Tibial artery (tissue), 4 donors: Measurements from ENCODE around the gene ARHGAP19.

Source experiments
- DNase-seq, 2 donors: peaks; one replicate each; pipeline ENCODE4 v3.0.0-alpha.2; 2019
- H3K27ac ChIP-seq, 2 donors: fragments of 200-600 bp; sonication (generic) in 1 of 2; 1 replicate in 1 of 2; 2 replicates in 1 of 2; pipeline ENCODE4 v1.5.1; 2018 to 2019; ENCODE audit warnings: mild to moderate bottlenecking in 1 of 2
- H3K27me3 ChIP-seq, 2 donors: fragments of 200-600 bp; sonication (generic) in 1 of 2; one replicate each; pipeline versions ENCODE4 v1.5.1 to v1.6.0; 2016 to 2019
- H3K36me3 ChIP-seq, 3 donors: fragments of 200-600 bp; sonication (generic) in 2 of 3; one replicate each; pipeline ENCODE4 v1.5.1; 2016 to 2019; ENCODE audit warnings: mild to moderate bottlenecking in 2 of 3
- H3K4me1 ChIP-seq, 4 donors: fragments of 200-600 bp; sonication (generic) in 2 of 4; 1 replicate in 3 of 4; 2 replicates in 1 of 4; pipeline ENCODE4 v1.5.1; 2016 to 2019
- H3K4me3 ChIP-seq, 2 donors: fragments of 200-600 bp; sonication (generic) in 1 of 2; 1 replicate in 1 of 2; 2 replicates in 1 of 2; pipeline ENCODE4 v1.5.1; 2018 to 2019; ENCODE audit warnings: mild to moderate bottlenecking in 2 of 2
- H3K9me3 ChIP-seq, 3 donors: fragments of 200-600 bp; sonication (generic) in 1 of 3; one replicate each; pipeline ENCODE4 v1.5.1; 2016 to 2019
- CTCF ChIP-seq, 2 experiments: fragments of 200-600 bp in 1 of 2; fragments of 450-650 bp in 1 of 2; IDR thresholded peaks; one replicate each; pipeline ENCODE4 v1.5.1; 2017 to 2019; ENCODE audit warnings: antibody characterized with exemption in 2 of 2, mild to moderate bottlenecking in 1 of 2, moderate library complexity in 1 of 2
- intact Hi-C: fragments of 100-400 bp; cut with DNase I; formaldehyde crosslinking; loops from one replicate; pipeline ENCODE4 v1.15.0; 2023; ENCODE audit warnings: low total_unique reads

Gene ARHGAP19

GRCh38 chr10:97211229-97211628, 81.2 kb downstream of the ARHGAP19 start:
- no peak for DNase-seq
- intact Hi-C loops: loop anchor here (10.0 kb wide), 1 partner anchor 136 kb away; no protein-coding TSS in a partner anchor
- Histone ChIP-seq H3K36me3 (no peaks in the 10 kb centered on the region), H3K27me3 (peaks cover 0 to 12% of the 10 kb centered on the region in 2 donors), H3K27ac (no peak overlapping the region), H3K4me3 (no peak overlapping the region), H3K9me3 (no peaks in the 10 kb centered on the region), H3K4me1 (no peaks in the 10 kb centered on the region)
- TF ChIP-seq CTCF (IDR thresholded peaks at IDR 0.05): no peak

GRCh38 chr10:97210543-97210960, 81.9 kb downstream of the ARHGAP19 start:
- peak; percentile 90 to 98 for TF ChIP-seq CTCF (IDR thresholded peaks at IDR 0.05)
- H3K4me1 ChIP-seq: no peaks in the 10 kb centered on the region
- no peak overlapping the region for H3K4me3 ChIP-seq
- intact Hi-C loops: loop anchor here (10.0 kb wide), 1 partner anchor 136 kb away; no protein-coding TSS in a partner anchor
- H3K36me3 ChIP-seq: no peaks in the 10 kb centered on the region
- no peaks in the 10 kb centered on the region for H3K9me3 ChIP-seq
- no peak overlapping the region for H3K27ac ChIP-seq
- DNase-seq: peak in 1 of 2 donors; percentile 63
- H3K27me3 ChIP-seq: peaks cover 0 to 16% of the 10 kb centered on the region in 2 donors

- Histone ChIP-seq H3K27ac (no peak overlapping the region), H3K4me1 (no peaks in the 10 kb centered on the region), H3K27me3 (peaks cover 0 to 27% of the 10 kb centered on the region in 2 donors), H3K4me3 (no peak overlapping the region), H3K36me3 (no peaks in the 10 kb centered on the region), H3K9me3 (no peaks in the 10 kb centered on the region)
- TF ChIP-seq CTCF (IDR thresholded peaks at IDR 0.05): no peak
- no peak for DNase-seq
- intact Hi-C loops: no loop called here
Observed at GRCh38 chr10:97207756-97208346, 84.6 kb downstream of the ARHGAP19 start.

- intact Hi-C loops: no loop called here
- TF ChIP-seq CTCF (IDR thresholded peaks at IDR 0.05): no peak
- Histone ChIP-seq H3K9me3 (no peaks in the 10 kb centered on the region), H3K4me1 (no peaks in the 10 kb centered on the region), H3K27ac (no peak overlapping the region), H3K36me3 (no peaks in the 10 kb centered on the region), H3K27me3 (peaks cover 0 to 27% of the 10 kb centered on the region in 2 donors), H3K4me3 (no peak overlapping the region)
- DNase-seq: no peak
Observed at GRCh38 chr10:97207131-97207530, 85.3 kb downstream of the ARHGAP19 start.

- TF ChIP-seq CTCF (IDR thresholded peaks at IDR 0.05): no peak
- Histone ChIP-seq H3K4me1 (no peaks in the 10 kb centered on the region), H3K27ac (no peak overlapping the region), H3K4me3 (no peak overlapping the region), H3K27me3 (peaks cover 0 to 30% of the 10 kb centered on the region in 2 donors), H3K9me3 (no peaks in the 10 kb centered on the region), H3K36me3 (no peaks in the 10 kb centered on the region)
- DNase-seq: no peak
- intact Hi-C loops: no loop called here
Observed at GRCh38 chr10:97204826-97205679, 87.4 kb downstream of the ARHGAP19 start.
